ENCODE results near the gene LPCAT4. TPM values are rescaled to one million over a fixed set of nuclear protein-coding genes. Genes with fewer than 3 reads are reported as not detected.
"Not testable (repeated sequence)": the region's sequence is repeated elsewhere in the genome, so short reads cannot be mapped to it uniquely, and the experiment has no call there.

The LPCAT4 gene
- total and polyA plus RNA-seq, 10 donors, result 18.6 to 53.7 (median 40.6) TPM

DNA sequence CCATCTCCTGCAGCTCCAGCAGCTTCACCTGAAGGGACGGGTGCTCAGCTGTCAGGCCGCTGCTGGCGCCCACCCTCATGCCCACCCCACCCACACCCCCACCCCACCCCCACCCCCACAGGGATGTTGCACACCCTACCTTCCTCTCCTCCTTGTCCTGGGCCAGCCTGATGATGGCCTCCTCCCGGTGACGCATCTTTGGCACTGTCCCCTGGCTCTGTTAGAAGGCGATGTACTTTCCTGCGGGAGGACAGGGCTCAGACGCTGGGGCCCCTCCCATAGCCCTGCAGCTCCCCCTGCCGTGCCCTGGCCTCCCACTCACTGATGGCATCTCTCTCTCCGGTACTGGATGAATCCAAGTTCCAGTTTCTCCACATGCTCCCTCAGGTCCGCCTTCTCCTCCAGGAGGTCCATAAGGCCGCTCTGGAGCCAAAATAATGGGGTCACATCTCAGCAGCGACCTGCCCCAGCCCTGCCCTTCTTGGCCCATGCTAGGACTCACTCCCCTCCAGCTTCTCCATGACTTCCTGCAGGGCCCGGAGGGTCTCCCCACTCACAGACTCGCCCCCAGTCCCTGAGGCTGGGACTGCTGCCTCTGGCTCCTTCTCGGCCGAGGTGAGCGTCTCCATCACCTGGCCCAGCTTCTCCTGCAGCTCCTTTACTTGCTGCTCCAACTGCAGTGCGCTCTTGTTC, 15.0 kb upstream of the LPCAT4 start:
- intact Hi-C loops (cut with DNase I; ENCODE audit: low total_unique reads); DNase-seq: not testable (repeated sequence)
- no CpG with 5 or more reads among the region's 19 CpGs for WGBS, 5 donors

DNA sequence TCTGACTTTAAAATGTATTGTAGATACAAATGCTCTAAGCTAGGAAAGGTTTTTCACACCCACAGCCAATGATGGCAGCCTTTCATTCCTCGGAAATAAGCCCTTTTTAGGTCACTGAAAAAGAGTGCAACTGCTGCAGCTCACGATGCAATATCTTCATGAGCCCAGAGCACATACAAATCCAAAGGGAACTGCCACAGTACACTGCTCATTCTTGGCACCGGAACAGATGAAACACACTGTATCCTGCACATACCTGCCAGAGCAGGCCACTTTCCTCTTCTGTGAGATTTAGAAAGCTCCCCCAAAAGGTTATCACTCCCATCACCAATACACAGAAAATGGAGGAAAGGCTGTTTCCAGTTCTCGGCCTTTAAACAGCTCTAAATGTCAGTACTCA, 13.5 kb upstream of the LPCAT4 start:
- 69 to 97% (median 93%) methylated on average over 4 of the region's 4 CpGs for WGBS, 5 donors
- H3K27ac ChIP-seq; H3K9me3 ChIP-seq; H3K4me3 ChIP-seq; DNase-seq; H3K27me3 ChIP-seq (replicated peaks in 1 of 7); intact Hi-C loops (cut with DNase I; ENCODE audit: low total_unique reads); H3K4me1 ChIP-seq: not testable (repeated sequence)
- peaks cover 0 to 11% (median 0%) of the 10 kb centered on the region in 6 donors for H3K36me3 ChIP-seq

More for the DNA sequence above, 15.0 kb upstream of the LPCAT4 start:
- not testable (repeated sequence) for H3K27ac ChIP-seq; H3K27me3 ChIP-seq (replicated peaks in 1 of 7); H3K4me1 ChIP-seq; H3K9me3 ChIP-seq; H3K4me3 ChIP-seq
- peaks cover 0 to 11% (median 0%) of the 10 kb centered on the region in 6 donors for H3K36me3 ChIP-seq

DNA sequence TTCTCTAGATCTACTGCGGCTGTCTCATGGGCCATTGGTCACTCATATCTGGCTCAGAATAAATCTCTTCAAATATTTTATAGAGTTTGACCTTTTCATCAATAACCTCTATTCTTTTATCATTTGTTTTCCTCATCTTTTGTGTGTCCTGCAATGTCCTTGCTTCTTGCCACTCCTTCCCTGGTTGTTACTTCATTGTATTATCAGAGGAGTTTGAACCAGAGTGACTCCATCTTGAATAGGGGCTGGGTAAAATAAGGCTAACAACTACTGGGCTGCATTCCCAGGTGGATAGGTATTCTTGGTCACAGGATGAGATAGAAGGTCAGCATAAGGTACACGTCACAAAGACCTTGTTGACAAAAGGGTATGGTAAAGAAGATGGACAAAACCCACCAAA, 9.9 kb upstream of the LPCAT4 start:
- Histone ChIP-seq H3K9me3 (no peaks in the 10 kb centered on the region), H3K27ac (no peak overlapping the region), H3K4me1 (no peaks in the 10 kb centered on the region), H3K4me3 (no peak overlapping the region), H3K36me3 (peaks cover 0 to 11% (median 0%) of the 10 kb centered on the region in 6 donors), H3K27me3 (replicated peaks in 1 of 7) (no peaks in the 10 kb centered on the region)
- no peak for DNase-seq
- TF ChIP-seq POLR2A (IDR thresholded peaks at IDR 0.05), result no peak
- TF ChIP-seq POLR2AphosphoS5 (IDR thresholded peaks at IDR 0.05), result no peak
- TF ChIP-seq, protein P1, sequence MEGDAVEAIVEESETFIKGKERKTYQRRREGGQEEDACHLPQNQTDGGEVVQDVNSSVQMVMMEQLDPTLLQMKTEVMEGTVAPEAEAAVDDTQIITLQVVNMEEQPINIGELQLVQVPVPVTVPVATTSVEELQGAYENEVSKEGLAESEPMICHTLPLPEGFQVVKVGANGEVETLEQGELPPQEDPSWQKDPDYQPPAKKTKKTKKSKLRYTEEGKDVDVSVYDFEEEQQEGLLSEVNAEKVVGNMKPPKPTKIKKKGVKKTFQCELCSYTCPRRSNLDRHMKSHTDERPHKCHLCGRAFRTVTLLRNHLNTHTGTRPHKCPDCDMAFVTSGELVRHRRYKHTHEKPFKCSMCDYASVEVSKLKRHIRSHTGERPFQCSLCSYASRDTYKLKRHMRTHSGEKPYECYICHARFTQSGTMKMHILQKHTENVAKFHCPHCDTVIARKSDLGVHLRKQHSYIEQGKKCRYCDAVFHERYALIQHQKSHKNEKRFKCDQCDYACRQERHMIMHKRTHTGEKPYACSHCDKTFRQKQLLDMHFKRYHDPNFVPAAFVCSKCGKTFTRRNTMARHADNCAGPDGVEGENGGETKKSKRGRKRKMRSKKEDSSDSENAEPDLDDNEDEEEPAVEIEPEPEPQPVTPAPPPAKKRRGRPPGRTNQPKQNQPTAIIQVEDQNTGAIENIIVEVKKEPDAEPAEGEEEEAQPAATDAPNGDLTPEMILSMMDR (IDR thresholded peaks at IDR 0.05 in 8 of 11, conservative IDR thresholded peaks at IDR 0.05 in 3 of 11), result no peak
- WGBS, 5 donors, result 91 to 97% (median 96%) methylated on average over 2 of the region's 2 CpGs
- intact Hi-C loops (cut with DNase I; ENCODE audit: low total_unique reads), result no loop called here

DNA sequence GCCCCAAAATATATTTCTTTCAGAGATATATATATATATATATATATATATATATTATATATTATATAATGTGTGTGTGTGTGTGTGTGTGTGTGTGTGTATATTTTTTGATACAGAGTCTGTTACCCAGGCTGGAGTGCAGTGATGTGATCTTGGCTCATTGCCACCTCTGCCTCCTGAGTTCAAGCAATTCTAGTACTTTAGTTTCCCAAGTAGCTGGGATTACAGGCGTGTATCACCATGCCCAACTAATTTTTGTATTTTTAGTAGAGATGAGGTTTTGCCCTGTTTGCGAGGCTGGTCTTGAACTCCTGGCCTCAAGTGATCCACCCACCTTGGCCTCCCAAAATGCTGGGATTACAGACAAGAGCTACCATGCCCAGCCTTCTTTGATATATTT, 8.5 kb upstream of the LPCAT4 start:
- intact Hi-C loops (cut with DNase I; ENCODE audit: low total_unique reads); DNase-seq; H3K9me3 ChIP-seq; H3K4me1 ChIP-seq; H3K4me3 ChIP-seq; H3K27me3 ChIP-seq (replicated peaks in 1 of 7); H3K36me3 ChIP-seq; H3K27ac ChIP-seq: not testable (repeated sequence)
- WGBS, 5 donors, result 88 to 97% (median 94%) methylated on average over 2 of the region's 2 CpGs

DNA sequence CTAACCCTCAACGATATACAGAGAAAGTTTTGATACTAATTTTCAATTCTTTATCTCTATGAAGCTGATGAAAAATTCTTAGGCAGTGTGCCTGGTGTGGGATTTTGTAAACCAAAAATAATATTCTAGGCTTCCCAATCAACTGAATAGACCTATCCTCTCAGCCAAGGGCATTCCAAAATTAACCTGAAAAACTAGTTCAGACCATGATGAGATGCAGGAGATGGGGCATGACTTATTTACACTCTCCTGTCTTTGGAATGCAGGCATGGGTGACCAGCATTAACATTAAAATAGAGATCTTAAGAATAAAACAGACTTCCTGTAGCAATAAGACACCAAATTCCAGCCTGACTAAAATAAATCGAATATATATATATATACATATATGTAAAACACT, 7.8 kb upstream of the LPCAT4 start:
- 51 to 98% (median 91%) methylated on average over 2 of the region's 2 CpGs for WGBS, 5 donors

More for the DNA sequence above, 7.8 kb upstream of the LPCAT4 start:
- peaks cover 0 to 5% (median 0%) of the 10 kb centered on the region in 6 donors for H3K4me1 ChIP-seq
- H3K4me3 ChIP-seq, result no peak overlapping the region
- H3K27ac ChIP-seq, result no peak overlapping the region
- no peaks in the 10 kb centered on the region for H3K9me3 ChIP-seq
- H3K27me3 ChIP-seq (replicated peaks in 1 of 7), result no peaks in the 10 kb centered on the region
- DNase-seq, result no peak
- intact Hi-C loops (cut with DNase I; ENCODE audit: low total_unique reads), result no loop called here
- TF ChIP-seq POLR2AphosphoS5 (IDR thresholded peaks at IDR 0.05), result no peak
- TF ChIP-seq, protein P1 (IDR thresholded peaks at IDR 0.05 in 8 of 11, conservative IDR thresholded peaks at IDR 0.05 in 3 of 11), result no peak
- H3K36me3 ChIP-seq, result peaks cover 0 to 5% (median 0%) of the 10 kb centered on the region in 6 donors
